ENCODE measurements around the gene BANF1.

DNA sequence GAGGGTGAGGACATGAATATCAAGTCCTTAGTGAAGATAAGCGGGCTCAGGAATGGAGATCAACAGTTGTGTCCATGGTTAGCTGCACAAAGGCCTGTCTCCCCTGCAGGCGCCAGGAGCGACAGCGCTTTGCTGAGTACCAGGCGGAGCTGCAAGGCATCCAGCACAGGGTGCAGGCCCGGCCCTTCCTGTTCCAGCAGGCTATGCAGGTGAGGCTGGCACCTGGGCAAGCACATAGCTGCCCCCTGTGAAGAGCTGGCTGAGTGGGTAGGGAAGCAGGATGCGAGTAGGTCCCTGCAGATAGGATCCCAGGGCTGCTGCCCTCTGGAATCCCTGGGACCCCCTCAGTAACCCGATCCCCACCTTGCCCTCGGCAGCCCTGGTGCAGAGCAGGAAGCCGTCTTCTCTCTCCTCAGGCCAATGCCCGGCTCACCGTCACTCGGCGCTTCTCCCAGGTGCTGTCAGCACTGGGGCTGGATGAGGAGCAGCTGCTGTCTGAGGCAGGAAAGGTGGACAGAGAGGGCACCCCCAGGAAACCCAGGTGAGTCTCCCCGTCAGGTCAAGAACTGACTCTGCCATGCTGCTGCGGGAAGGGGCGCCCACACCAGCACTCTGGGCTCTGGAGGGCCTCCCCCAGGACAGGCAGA, 43.4 kb upstream of the BANF1 start:
- TF ChIP-seq EZH2phosphoT487 (IDR thresholded peaks at IDR 0.05; ENCODE audit: insufficient read depth, low read depth): no peak
- no peak for TF ChIP-seq EZH2 (IDR thresholded peaks at IDR 0.05; ENCODE audit: insufficient read depth, poor library complexity, severe bottlenecking)

Data from GM23248 (cell line).